ENCODE data around the gene PSMD11.
A peak's percentile ranks its signal among the peaks of the same experiment; 100 is the strongest.
"Not testable (repeated sequence)": the region's sequence is repeated elsewhere in the genome, so short reads cannot be mapped to it uniquely, and the experiment has no call there.

Gene PSMD11

DNA sequence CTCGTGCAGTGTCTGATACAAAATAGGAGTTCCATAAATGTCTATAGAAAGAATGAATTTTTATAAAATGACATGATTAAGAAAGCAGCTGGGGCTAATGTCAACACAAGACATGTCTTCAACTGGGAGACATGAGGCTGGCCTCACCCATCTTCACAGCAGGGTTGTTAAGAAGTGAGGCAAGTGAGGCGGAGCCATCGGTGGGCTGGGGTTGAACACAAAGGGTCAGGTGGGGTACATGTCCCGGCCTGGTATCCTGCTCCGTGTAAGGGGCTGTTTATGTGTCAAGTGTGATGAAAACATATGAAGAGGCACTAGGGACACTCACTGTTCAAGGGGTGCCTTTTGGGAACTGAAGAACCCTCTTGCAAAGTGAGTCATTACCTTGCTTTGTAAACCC, 64.6 kb downstream of the PSMD11 start:
- no peak for DNase-seq

DNA sequence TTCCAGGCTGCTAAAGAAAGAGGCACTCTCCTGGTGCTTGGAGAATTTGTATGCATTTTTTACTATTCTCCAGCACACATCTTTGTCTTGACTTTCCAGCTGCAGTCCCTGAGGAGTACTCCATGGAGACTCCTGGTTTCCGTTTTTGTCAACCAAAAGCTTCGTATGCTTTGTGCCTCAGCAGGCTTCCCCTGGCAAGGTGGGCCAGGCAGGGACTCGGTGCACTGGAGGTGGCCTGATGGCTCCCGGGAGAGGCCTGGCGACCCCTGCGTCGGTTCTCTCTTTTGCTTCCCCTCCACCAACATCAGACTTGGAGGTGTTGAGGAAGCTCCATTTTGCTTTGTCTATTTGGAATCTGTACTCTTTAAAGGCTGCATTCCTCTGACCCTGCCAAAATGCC, 66.2 kb downstream of the PSMD11 start:
- no peak for DNase-seq

DNA sequence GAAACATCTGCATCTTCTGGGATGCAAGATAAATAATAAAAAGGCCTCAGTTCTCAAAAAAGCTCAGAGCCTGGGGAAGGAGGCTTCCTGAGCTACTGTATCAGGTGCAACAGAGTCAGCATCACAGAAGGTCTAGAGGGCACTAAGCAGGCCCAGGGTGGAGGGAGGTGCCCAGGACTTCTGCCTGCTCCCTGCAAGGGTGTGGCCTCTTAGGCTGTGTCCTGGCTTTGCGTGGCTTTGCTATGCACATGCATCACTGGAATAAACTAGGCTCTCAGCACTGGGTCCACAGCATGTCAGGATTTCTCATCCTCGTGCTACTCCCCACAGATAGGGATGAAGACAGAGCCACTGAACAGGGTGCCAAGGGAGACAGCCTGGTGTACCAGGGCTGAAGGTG, 68.0 kb downstream of the PSMD11 start:
- no peak for DNase-seq

DNA sequence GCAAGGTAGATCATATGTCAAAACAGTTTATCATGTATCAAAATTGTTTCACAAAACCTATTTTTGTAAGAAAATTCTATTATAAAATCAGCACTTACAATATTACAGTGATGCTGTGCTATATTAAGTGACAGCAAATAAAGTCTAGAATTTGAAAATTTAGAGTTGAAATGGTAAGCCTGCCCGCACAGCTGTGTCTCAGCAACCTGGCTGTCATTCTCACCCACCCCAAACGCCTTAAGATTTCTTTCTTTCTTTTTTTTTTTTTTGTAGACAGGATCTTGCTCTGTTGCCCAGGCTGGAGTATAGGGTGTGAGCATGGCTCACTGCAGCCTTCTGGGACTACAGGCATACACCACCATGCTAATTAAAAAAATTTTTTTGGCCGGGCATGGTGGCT, 69.3 kb downstream of the PSMD11 start:
- no peak for DNase-seq

DNA sequence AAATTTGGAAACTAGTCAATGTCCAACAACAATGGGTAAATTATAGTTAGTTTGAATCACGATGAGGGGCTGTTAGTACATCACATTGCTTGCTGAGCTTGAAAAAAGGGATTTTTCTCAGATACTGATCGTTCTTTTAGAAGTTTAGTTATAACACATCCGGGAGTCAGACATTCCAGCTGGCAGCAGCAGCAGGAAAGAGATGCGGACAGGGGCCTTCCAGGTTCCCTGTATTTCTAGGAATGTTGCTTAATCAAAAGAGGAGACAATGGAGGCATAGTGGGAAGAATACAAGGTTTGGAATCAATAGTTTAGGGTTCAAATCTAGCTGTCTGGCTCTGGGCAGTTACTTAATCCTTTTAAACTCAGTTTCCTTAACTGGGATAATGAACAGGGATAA, 70.3 kb downstream of the PSMD11 start:
- no peak for DNase-seq

GRCh38 chr17:32515677-32516383, 71.5 kb downstream of the PSMD11 start:
- peak in 1 of 51 donors; percentile 46 for DNase-seq

DNA sequence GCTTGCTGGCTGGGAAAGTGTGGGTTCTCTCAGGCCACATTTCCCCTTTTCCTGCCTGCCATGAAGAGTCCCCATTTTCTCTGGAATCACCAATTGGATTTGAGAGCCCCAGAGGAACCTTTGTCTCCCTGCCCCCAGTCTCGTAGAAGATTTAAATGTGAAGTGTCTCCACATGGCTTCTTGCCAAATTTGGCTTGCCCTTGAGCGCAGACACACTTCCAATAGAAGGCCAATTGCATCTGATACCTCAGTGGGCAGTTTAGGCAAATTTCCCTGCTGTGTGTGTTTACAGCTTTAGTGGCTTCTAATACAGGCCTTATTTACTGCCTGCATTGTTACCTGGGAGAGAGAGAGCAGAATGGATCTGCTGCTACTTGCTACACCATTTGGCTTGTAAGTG, 72.1 kb downstream of the PSMD11 start:
- DNase-seq = no peak

GRCh38 chr17:32516940-32517701, 72.8 kb downstream of the PSMD11 start:
- peak in 1 of 51 donors; percentile 22 for DNase-seq

GRCh38 chr17:32517982-32518381, 73.7 kb downstream of the PSMD11 start:
- no peak for DNase-seq

DNA sequence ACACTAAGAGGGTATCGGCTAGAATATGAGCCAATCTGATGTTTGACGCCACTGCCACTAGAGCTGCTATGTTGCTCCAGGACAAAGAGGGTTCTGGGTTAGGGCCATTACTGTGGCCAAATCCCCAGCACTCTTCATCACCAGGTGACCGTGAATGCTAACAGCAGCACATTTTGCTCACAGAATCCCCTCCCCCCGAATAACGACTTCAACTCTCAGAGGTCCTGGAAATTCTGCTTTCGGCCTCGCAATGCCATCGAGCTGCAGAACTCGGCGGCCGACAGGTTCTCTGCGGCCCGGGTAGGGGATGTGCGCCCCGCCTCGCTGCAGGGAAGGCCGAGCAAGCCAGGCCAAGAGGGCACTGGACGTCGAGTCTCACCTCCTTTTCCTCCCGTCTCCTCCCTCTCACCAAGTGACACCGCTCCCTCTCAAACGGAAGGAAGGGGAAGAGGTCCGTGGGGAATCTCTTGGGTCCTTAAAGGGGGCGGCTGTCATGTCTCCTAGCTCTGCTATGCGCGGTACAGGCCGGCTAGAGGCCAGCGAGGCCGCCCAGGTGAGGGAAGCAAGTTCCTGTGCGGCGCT, 74.4 kb downstream of the PSMD11 start:
- DNase-seq = no peak

DNA sequence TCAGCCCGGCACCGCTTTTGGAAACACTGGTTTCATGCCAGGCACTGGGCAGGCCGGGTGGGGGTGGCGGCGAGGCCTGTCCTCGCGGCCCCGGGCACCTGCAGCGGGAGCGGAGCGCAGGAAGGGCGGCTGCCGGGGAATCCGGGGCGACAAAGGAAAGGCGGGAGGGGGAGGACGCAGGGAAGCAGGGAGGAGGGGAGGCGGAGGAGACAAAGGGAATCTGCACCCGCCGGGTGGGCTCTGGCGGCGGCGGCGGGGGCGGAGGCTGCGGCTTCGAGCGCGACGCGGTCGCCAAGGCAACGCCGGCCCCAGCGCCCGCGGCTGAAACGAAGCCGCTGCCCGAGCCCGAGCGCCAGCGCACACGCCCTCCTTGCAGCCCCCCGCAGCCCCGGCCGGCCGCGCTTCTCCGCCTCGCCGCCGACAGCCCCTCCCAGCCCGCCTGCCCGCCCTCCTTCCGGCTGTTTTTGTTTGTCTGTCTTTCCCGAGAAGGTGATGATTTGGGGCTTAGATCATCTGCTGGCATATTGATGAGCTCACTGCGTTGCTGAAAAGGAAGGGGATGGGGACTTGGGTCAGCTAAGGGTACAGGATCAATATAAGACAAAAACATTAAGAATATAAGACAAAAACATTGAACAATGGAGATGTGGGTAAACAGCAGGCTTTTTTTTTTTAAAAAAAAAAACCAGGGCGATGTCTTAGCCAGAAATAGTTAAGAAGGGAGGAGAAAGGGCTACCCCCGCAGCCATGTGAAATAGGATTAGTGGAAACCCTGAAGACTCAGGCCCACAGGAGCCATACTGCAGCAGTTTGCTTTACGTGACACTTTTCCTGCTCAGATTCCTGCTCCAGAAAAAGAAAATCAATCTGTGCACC, 75.2 kb downstream of the PSMD11 start:
- DNase-seq = peak in 22 of 51 donors; percentile 4 to 80 (median 44)

GRCh38 chr17:32520104-32520701, 75.9 kb downstream of the PSMD11 start:
- peak in 4 of 51 donors; percentile 12 to 67 (median 38) for DNase-seq

- peak in 1 of 51 donors; percentile 11 for DNase-seq
Measured at GRCh38 chr17:32520737-32521404, 76.6 kb downstream of the PSMD11 start.

DNA sequence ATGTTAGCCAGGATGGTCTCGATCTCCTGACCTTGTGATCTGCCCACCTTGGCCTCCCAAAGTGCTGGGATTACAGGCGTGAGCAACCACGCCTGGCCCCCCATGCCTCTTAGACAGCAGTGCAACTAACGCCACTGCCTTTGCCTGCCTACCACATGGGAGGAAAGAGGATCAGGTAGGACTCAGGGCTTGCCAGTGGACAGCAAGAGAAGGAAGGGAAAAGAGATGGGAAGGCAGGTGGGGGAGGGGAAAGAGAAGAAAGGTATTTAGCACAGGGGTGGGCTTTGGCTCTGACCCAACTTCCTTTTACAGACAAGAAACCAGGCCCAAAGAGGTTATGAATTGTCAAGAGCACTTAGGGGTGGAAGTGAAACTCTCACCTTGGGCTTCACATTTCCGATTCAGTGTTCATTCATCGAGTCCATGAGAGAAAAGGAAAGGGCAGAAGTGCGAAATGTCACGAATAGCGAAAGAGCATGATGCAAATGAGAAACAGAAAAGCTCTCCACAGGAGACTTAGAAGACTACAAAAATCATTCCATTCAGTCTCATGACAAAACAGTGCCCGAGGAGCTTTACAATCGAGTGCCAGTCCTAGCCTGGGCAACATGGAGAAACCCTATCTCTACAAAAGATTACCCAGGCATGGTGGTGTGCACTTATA, 78.8 kb downstream of the PSMD11 start:
- DNase-seq = no peak

- no peak for DNase-seq
Measured at GRCh38 chr17:32523827-32524552, 79.7 kb downstream of the PSMD11 start.

GRCh38 chr17:32524553-32524880, 80.2 kb downstream of the PSMD11 start:
- DNase-seq = not testable (repeated sequence)

DNA sequence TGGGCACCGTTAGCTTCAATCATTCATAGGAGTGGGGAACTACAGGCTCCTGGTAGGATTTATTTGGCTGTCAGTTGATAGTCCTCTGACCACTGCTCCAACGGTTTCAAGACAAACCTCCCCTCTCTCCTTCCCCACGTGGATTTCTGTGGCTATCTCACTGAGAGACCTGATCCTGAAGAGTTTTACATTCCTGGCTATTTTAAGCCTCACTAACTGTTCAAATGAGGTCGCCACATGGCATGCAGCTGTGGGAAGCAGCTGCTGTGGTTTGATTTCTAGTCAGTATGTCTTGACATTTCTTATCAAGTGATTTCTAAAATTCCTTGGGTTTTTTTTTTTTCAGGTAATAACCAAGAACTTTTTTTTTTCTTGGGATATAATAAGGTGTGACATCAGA, 80.8 kb downstream of the PSMD11 start:
- no peak for DNase-seq

GRCh38 chr17:32527146-32527545, 82.8 kb downstream of the PSMD11 start:
- DNase-seq = no peak

- DNase-seq = no peak
Measured at GRCh38 chr17:32528825-32529224, 84.5 kb downstream of the PSMD11 start.

- DNase-seq = peak in 1 of 51 donors; percentile 27
Measured at GRCh38 chr17:32529604-32530003, 85.3 kb downstream of the PSMD11 start.
